Neural cell (in vitro differentiated cells): ENCODE measurements around the gene GADL1. TPM values are rescaled to one million over a fixed set of nuclear protein-coding genes. Genes with fewer than 3 reads are reported as not detected.

Source experiments
- H2AFZ ChIP-seq: fragments of 200-600, 300-800 bp; sonication (generic), shearing (Covaris generic); 2 replicates; pipeline ENCODE4 v1.6.0; 2014; ENCODE audit warnings: low read depth, mild to moderate bottlenecking, antibody characterized with exemption, low read length, moderate library complexity
- H3F3A ChIP-seq: fragments of 200-600 bp; shearing (Covaris generic); 2 replicates; pipeline ENCODE4 v1.6.1; 2016; ENCODE audit warnings: mild to moderate bottlenecking, moderate library complexity, mixed read lengths, antibody characterized with exemption, low read length; ENCODE audit not compliant: insufficient read depth, poor library complexity, severe bottlenecking
- H3K27ac ChIP-seq: fragments of 200-600, 300-800 bp; sonication (generic), shearing (Covaris generic); 2 replicates; pipeline ENCODE4 v1.5.1; 2014; ENCODE audit warnings: mild to moderate bottlenecking, low read length, moderate library complexity
- H3K27me3 ChIP-seq: fragments of 300-800, 200-600 bp; sonication (generic), shearing (Covaris generic); 2 replicates; pipeline ENCODE4 v1.6.0; 2014; ENCODE audit warnings: mild to moderate bottlenecking, low read depth, low read length, moderate library complexity; ENCODE audit not compliant: insufficient read depth
- H3K36me3 ChIP-seq: fragments of 300-800, 200-600 bp; sonication (generic), shearing (Covaris generic); 2 replicates; pipeline ENCODE4 v1.5.1; 2014; ENCODE audit warnings: mild to moderate bottlenecking, antibody characterized with exemption, low read length, moderate library complexity; ENCODE audit not compliant: insufficient read depth
- H3K4me2 ChIP-seq: fragments of 300-800, 200-600 bp; sonication (generic), shearing (Covaris generic); 2 replicates; pipeline ENCODE4 v1.6.0; 2014; ENCODE audit warnings: mild to moderate bottlenecking, low read length
- H3K4me3 ChIP-seq: fragments of 300-800, 200-600 bp; sonication (generic), shearing (Covaris generic); 2 replicates; pipeline ENCODE4 v1.5.1; 2014; ENCODE audit warnings: mild to moderate bottlenecking, low read length, moderate library complexity
- H3K79me2 ChIP-seq: fragments of 200-600 bp; shearing (Covaris generic); replicated peaks from 2 replicates; pipeline ENCODE4 v1.6.0; 2014; ENCODE audit warnings: mild to moderate bottlenecking, low read length, moderate library complexity; ENCODE audit not compliant: insufficient read depth
- H3K9ac ChIP-seq: fragments of 300-800, 200-600 bp; sonication (generic), shearing (Covaris generic); 2 replicates; pipeline ENCODE4 v1.6.1; 2016; ENCODE audit warnings: mild to moderate bottlenecking, low read length, mixed read lengths
- H3K9me2 ChIP-seq: fragments of 200-600 bp; shearing (Covaris generic); 2 replicates; pipeline ENCODE4 v1.6.1; 2016; ENCODE audit warnings: mild to moderate bottlenecking, low read length, mixed read lengths; ENCODE audit not compliant: insufficient read depth
- H3K9me3 ChIP-seq: fragments of 200-600, 300-800 bp; sonication (generic), shearing (Covaris generic); 2 replicates; pipeline ENCODE4 v1.6.1; 2016; ENCODE audit warnings: mild to moderate bottlenecking, mixed run types, low read length, moderate library complexity, mixed read lengths
- H4K20me1 ChIP-seq: fragments of 200-600 bp; shearing (Covaris generic); 2 replicates; pipeline ENCODE4 v1.6.1; 2016; ENCODE audit warnings: mild to moderate bottlenecking, mixed run types; ENCODE audit not compliant: insufficient read depth
- EP300 ChIP-seq: fragments of 450-650 bp; conservative IDR thresholded peaks from 2 replicates; pipeline ENCODE4 v1.6.1; 2014; ENCODE audit warnings: antibody characterized with exemption, mild to moderate bottlenecking, moderate library complexity; ENCODE audit not compliant: poor library complexity, severe bottlenecking
- EZH2 ChIP-seq: fragments of 200-600, 300-800 bp; shearing (Covaris generic), sonication (generic); IDR thresholded peaks from 2 replicates; pipeline ENCODE4 v1.6.1; 2014; ENCODE audit warnings: antibody characterized with exemption, low read length, borderline replicate concordance, mild to moderate bottlenecking; ENCODE audit not compliant: insufficient read depth, poor library complexity, severe bottlenecking
- MXI1 ChIP-seq: fragments of 450-650 bp; conservative IDR thresholded peaks from 2 replicates; pipeline ENCODE4 v1.6.1; 2014; ENCODE audit warnings: antibody characterized with exemption, mild to moderate bottlenecking; ENCODE audit not compliant: poor library complexity, severe bottlenecking
- POLR2AphosphoS5 ChIP-seq: IDR thresholded peaks from 2 replicates; pipeline ENCODE4 v1.6.1; 2012
- RAD21 ChIP-seq: fragments of 450-650 bp; conservative IDR thresholded peaks from 2 replicates; pipeline ENCODE4 v1.6.1; 2014; ENCODE audit warnings: antibody characterized with exemption, mild to moderate bottlenecking, moderate library complexity
- SMC3 ChIP-seq: fragments of 450-650 bp; conservative IDR thresholded peaks from 2 replicates; pipeline ENCODE4 v1.6.1; 2014; ENCODE audit warnings: antibody characterized with exemption, mild to moderate bottlenecking, moderate library complexity; ENCODE audit not compliant: poor library complexity
- TAF1 ChIP-seq: IDR thresholded peaks from 2 replicates; pipeline ENCODE4 v1.6.1; 2012; ENCODE audit warnings: low read depth
- polyA plus RNA-seq: library from polyadenylated mRNA; depleted of rRNA; stranded (reverse); fragments of >200 nt; gene quantifications from 2 replicates; pipeline ENCODE4 v1.2.3, GENCODE V29; 2014
- TF ChIP-seq, protein P1 (sequence below): IDR thresholded peaks from 2 replicates; pipeline ENCODE4 v1.6.1; 2012; ENCODE audit warnings: borderline replicate concordance
- TF ChIP-seq, protein P2 (sequence below): fragments of 450-650 bp; IDR thresholded peaks from 2 replicates; pipeline ENCODE4 v1.5.1; 2014; ENCODE audit warnings: antibody characterized with exemption, mild to moderate bottlenecking, moderate library complexity; ENCODE audit not compliant: poor library complexity, severe bottlenecking

GADL1 gene
- polyA plus RNA-seq, 1 donor from 2014 or later: not detected

DNA sequence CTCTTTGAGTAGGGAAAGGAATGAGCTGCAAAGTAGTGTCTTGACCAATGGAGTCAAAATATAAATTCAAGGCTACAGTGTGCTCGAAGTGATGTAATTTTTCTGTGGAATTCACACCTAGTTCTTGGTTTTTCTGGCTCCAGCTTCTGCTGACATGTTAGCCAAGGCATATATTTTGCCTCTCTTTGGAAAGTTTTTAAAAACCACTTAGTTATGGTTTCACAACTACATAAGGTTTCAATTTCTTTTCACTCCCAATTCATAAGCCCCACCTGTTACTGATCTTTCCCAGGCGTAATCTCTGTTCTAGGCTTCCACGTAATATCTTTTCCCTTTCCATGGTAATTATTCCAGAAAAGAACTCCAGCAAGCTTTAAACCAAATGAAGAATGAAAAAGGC, 46.9 kb downstream of the GADL1 start:
- Histone ChIP-seq H3K79me2 (no peaks in the 10 kb centered on the region), H3K9me3 (no peaks in the 10 kb centered on the region), H3K36me3 (no peaks in the 10 kb centered on the region), H3K27me3 (no peaks in the 10 kb centered on the region), H3K27ac (no peak overlapping the region), H4K20me1 (no peaks in the 10 kb centered on the region), H2AFZ (no peak overlapping the region), H3K9ac (no peak overlapping the region), H3K4me3 (no peak overlapping the region), H3K4me2 (no peak overlapping the region), H3K9me2 (no peaks in the 10 kb centered on the region), H3F3A (no peaks in the 10 kb centered on the region)
- TF ChIP-seq, protein P1, sequence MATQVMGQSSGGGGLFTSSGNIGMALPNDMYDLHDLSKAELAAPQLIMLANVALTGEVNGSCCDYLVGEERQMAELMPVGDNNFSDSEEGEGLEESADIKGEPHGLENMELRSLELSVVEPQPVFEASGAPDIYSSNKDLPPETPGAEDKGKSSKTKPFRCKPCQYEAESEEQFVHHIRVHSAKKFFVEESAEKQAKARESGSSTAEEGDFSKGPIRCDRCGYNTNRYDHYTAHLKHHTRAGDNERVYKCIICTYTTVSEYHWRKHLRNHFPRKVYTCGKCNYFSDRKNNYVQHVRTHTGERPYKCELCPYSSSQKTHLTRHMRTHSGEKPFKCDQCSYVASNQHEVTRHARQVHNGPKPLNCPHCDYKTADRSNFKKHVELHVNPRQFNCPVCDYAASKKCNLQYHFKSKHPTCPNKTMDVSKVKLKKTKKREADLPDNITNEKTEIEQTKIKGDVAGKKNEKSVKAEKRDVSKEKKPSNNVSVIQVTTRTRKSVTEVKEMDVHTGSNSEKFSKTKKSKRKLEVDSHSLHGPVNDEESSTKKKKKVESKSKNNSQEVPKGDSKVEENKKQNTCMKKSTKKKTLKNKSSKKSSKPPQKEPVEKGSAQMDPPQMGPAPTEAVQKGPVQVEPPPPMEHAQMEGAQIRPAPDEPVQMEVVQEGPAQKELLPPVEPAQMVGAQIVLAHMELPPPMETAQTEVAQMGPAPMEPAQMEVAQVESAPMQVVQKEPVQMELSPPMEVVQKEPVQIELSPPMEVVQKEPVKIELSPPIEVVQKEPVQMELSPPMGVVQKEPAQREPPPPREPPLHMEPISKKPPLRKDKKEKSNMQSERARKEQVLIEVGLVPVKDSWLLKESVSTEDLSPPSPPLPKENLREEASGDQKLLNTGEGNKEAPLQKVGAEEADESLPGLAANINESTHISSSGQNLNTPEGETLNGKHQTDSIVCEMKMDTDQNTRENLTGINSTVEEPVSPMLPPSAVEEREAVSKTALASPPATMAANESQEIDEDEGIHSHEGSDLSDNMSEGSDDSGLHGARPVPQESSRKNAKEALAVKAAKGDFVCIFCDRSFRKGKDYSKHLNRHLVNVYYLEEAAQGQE: no peak
- TF ChIP-seq MXI1: no peak
- no peak for TF ChIP-seq POLR2AphosphoS5
- no peak for TF ChIP-seq RAD21
- TF ChIP-seq, protein P2, sequence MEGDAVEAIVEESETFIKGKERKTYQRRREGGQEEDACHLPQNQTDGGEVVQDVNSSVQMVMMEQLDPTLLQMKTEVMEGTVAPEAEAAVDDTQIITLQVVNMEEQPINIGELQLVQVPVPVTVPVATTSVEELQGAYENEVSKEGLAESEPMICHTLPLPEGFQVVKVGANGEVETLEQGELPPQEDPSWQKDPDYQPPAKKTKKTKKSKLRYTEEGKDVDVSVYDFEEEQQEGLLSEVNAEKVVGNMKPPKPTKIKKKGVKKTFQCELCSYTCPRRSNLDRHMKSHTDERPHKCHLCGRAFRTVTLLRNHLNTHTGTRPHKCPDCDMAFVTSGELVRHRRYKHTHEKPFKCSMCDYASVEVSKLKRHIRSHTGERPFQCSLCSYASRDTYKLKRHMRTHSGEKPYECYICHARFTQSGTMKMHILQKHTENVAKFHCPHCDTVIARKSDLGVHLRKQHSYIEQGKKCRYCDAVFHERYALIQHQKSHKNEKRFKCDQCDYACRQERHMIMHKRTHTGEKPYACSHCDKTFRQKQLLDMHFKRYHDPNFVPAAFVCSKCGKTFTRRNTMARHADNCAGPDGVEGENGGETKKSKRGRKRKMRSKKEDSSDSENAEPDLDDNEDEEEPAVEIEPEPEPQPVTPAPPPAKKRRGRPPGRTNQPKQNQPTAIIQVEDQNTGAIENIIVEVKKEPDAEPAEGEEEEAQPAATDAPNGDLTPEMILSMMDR: no peak
- TF ChIP-seq EP300: no peak
- no peak for TF ChIP-seq SMC3
- no peak for TF ChIP-seq EZH2
- no peak for TF ChIP-seq TAF1

DNA sequence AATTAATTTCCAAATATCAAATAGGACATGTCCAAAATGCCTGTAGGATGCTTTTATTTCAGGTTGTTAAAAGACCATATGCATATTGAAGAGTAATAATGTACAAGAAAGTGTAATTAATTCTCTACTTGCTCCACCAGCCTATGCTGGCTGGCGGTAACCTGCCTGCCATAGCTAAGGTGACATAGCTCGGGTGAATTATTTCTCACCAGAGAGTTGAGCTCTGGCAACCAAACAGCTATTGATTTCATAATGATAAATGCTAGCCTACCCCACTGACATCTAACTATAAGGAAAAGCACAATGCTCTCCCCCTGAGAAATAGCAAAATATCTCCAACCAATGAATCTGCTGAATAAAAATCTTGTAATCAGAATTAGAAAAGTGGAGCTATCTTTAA, 48.9 kb downstream of the GADL1 start:
- H3K36me3 ChIP-seq: no peaks in the 10 kb centered on the region
- no peak overlapping the region for H3K4me3 ChIP-seq
- H3K27ac ChIP-seq: no peak overlapping the region
- H3K9me2 ChIP-seq: no peaks in the 10 kb centered on the region
- H3K9ac ChIP-seq: no peak overlapping the region
- no peak overlapping the region for H2AFZ ChIP-seq
- H4K20me1 ChIP-seq: no peaks in the 10 kb centered on the region
- H3K9me3 ChIP-seq: no peaks in the 10 kb centered on the region
- H3K79me2 ChIP-seq: no peaks in the 10 kb centered on the region
- no peaks in the 10 kb centered on the region for H3F3A ChIP-seq
- no peaks in the 10 kb centered on the region for H3K27me3 ChIP-seq
- TF ChIP-seq, protein P2: no peak
- TF ChIP-seq EZH2 (no peak), MXI1 (no peak), POLR2AphosphoS5 (no peak), TAF1 (no peak), EP300 (no peak), RAD21 (no peak), SMC3 (no peak)
- TF ChIP-seq, protein P1: no peak
- H3K4me2 ChIP-seq: no peak overlapping the region
